Thyroid gland (tissue), 4 donors: ENCODE measurements around the gene FAM234A.

ENCODE experiments used
- POLR2A ChIP-seq, 2 donors: fragments of 450-650 bp; IDR thresholded peaks; one replicate each; pipeline ENCODE4 v1.6.1; 2017; ENCODE audit warnings: antibody characterized with exemption in 2 of 2, mild to moderate bottlenecking in 2 of 2, moderate library complexity in 1 of 2
- TF ChIP-seq, protein P1 (sequence below), 6 experiments: fragments of 200-600 bp in 3 of 6; fragments of 450-650 bp in 3 of 6; sonication (generic) in 3 of 6; IDR thresholded peaks; one replicate each; pipeline ENCODE4 v1.5.1; 2016 to 2019; ENCODE audit warnings: antibody characterized with exemption in 6 of 6, mild to moderate bottlenecking in 2 of 6, inconsistent platforms in 1 of 6, moderate library complexity in 1 of 6

DNA sequence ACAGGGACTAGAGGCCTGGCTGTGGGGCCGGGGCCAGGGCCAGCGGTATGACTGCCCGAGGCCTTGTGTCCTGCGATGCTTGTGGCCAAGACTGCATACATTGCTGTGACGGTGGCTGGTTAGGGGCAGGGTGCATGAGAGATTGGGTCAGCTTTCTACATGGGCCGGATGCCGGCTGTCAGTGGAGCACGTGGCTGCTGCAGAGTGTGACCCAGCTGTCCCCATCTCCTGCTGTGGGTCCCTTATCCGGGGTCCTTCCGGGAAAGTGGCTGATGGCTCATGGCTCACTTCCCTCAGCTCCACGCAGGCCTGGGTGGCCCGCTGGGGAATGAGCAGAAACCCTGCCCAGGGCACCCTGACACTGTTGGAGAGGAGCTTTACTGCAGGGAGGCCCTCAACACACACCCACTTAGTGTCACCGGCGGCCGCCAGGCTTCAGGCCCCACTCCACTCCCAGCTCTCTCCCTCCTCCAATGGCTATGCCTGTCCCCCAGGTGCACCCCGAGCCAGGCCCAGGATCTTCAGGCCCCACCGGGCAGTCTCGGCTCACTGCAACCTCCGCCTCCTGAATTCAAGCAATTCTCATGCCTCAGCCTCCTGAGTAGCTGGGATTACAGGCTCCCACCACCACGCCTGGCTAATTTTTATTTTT, 41.9 kb downstream of the FAM234A start:
- no peak for TF ChIP-seq POLR2A (IDR thresholded peaks at IDR 0.05)
- TF ChIP-seq, protein P1, sequence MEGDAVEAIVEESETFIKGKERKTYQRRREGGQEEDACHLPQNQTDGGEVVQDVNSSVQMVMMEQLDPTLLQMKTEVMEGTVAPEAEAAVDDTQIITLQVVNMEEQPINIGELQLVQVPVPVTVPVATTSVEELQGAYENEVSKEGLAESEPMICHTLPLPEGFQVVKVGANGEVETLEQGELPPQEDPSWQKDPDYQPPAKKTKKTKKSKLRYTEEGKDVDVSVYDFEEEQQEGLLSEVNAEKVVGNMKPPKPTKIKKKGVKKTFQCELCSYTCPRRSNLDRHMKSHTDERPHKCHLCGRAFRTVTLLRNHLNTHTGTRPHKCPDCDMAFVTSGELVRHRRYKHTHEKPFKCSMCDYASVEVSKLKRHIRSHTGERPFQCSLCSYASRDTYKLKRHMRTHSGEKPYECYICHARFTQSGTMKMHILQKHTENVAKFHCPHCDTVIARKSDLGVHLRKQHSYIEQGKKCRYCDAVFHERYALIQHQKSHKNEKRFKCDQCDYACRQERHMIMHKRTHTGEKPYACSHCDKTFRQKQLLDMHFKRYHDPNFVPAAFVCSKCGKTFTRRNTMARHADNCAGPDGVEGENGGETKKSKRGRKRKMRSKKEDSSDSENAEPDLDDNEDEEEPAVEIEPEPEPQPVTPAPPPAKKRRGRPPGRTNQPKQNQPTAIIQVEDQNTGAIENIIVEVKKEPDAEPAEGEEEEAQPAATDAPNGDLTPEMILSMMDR (IDR thresholded peaks at IDR 0.05) = no peak
